Measurements from ENCODE around the gene HSPA9. TPM values are rescaled to one million over a fixed set of nuclear protein-coding genes. Genes with fewer than 3 reads are reported as not detected.

The HSPA9 gene
- polyA plus RNA-seq, 1 donor (not counting 4 experiments of a cell fraction or from before 2014, with no cell fraction given) = 195 TPM

DNA sequence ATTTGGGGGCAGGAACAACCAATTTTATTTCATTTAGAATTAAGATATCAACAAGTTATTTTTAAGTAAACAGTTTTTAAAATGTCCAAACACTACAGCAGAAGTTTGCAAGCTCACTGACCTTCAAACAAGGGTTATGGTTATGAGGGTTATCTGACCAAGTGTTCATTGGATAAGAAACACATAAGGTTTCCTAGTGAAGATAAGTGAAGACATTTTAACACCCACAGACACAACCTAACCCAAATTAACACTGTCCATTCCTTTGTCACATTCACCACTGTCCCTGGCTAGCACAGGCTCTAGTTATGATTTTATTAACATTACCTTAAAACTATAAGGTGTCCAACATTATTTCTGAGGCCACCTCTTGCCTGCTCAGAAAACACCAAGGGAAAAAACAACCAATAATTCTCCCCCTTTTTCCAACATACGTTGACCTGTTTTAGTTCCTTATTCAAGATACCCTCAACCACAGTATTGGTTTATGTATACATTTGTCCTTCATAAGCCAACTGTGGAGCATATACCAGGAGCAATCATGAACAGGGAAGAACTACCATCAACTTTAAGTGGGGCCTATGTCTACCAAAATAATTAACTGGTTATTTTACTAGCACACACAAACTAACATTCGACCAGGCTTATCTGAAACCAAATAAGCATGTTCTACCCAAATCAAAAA, 36.1 kb downstream of the HSPA9 start:
- peaks cover 92% of the 10 kb centered on the region for H3K79me2 ChIP-seq (ENCODE audit: control insufficient read depth, insufficient read depth, low read length)
- TF ChIP-seq, protein P1, sequence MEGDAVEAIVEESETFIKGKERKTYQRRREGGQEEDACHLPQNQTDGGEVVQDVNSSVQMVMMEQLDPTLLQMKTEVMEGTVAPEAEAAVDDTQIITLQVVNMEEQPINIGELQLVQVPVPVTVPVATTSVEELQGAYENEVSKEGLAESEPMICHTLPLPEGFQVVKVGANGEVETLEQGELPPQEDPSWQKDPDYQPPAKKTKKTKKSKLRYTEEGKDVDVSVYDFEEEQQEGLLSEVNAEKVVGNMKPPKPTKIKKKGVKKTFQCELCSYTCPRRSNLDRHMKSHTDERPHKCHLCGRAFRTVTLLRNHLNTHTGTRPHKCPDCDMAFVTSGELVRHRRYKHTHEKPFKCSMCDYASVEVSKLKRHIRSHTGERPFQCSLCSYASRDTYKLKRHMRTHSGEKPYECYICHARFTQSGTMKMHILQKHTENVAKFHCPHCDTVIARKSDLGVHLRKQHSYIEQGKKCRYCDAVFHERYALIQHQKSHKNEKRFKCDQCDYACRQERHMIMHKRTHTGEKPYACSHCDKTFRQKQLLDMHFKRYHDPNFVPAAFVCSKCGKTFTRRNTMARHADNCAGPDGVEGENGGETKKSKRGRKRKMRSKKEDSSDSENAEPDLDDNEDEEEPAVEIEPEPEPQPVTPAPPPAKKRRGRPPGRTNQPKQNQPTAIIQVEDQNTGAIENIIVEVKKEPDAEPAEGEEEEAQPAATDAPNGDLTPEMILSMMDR (optimal IDR thresholded peaks at IDR 0.05 in 1 of 3, IDR thresholded peaks at IDR 0.05 in 1 of 3, conservative IDR thresholded peaks at IDR 0.05 in 1 of 3; ENCODE audit: extremely low read depth in 1 of 3, insufficient read depth in 2 of 3, low read length in 3 of 3) = no peak
- no peak for TF ChIP-seq EZH2 (IDR thresholded peaks at IDR 0.05; ENCODE audit: low read length)
- dilution Hi-C loops (cut with MboI; ENCODE audit: extremely low pct_ligation_motif_present, low sequenced_read_pairs) = no loop called here
- no peaks in the 10 kb centered on the region for H3K9me3 ChIP-seq (ENCODE audit: control insufficient read depth, low read depth, low read length)
- no peak overlapping the region for H3K27ac ChIP-seq (ENCODE audit: control insufficient read depth, insufficient read depth, low read length)
- H3K4me3 ChIP-seq (ENCODE audit: control insufficient read depth in 2 of 3, extremely low read depth in 1 of 3, insufficient read depth in 2 of 3, low read depth in 1 of 3, low read length in 3 of 3) = no peak overlapping the region
- H3K4me2 ChIP-seq (ENCODE audit: control insufficient read depth, extremely low read depth, insufficient read depth, low read depth, low read length) = peak overlapping the region; percentile 12
- no peaks in the 10 kb centered on the region for H3K27me3 ChIP-seq (ENCODE audit: control insufficient read depth, extremely low read depth, insufficient read depth, low read length)
- FAIRE-seq (no peak), DNase-seq (ENCODE audit: low read depth, low spot score) (no peak)
- no peak overlapping the region for H2AFZ ChIP-seq (ENCODE audit: control insufficient read depth, low read length)
- H3K9ac ChIP-seq (ENCODE audit: control insufficient read depth, extremely low read depth, insufficient read depth, low read length) = no peak overlapping the region
- peaks cover 2% of the 10 kb centered on the region for H3K9me1 ChIP-seq (ENCODE audit: control insufficient read depth, extremely low read depth, insufficient read depth, low read length)
- H4K20me1 ChIP-seq (ENCODE audit: control insufficient read depth, extremely low read depth, insufficient read depth, low read length) = peaks cover 37% of the 10 kb centered on the region
- H3K4me1 ChIP-seq (ENCODE audit: control insufficient read depth, extremely low read depth, insufficient read depth, low read length) = peaks cover 23% of the 10 kb centered on the region
- H3K36me3 ChIP-seq (ENCODE audit: control insufficient read depth in 2 of 2, extremely low read depth in 1 of 2, insufficient read depth in 2 of 2, low read length in 2 of 2) = peaks cover 3 to 27% of the 10 kb centered on the region in 2 experiments

DNA sequence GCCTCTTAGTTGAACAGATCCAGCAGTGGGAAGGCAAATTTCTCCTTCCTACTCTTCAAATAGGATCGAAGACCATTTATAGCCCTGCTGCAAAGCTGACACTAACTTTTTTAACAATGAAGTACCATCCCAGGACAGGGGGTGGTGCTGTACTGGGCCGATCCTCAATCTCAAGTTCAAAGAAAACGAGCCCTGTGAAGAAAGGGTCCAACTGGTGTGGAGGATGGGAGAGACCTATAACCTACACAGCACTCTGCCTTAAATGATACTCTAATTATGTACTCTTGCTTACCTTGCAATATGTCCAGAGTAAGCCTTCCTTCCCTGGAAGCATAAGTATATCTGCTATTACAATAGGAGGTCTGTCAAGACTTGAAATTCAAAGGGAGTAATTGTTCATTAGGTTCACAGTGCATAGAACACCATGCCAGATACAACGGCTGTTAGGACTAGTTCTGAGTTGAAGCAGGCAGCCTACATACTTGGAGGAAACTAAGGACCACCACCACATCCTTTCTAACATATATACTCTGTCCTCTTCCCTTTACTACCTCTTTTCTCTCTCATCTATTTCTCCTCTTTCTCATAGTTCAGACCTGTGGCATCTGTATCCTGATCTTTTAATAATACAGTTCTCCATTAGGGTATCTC, 38.4 kb downstream of the HSPA9 start:
- Histone ChIP-seq H3K79me2 (ENCODE audit: control insufficient read depth, insufficient read depth, low read length) (peaks cover 95% of the 10 kb centered on the region), H4K20me1 (ENCODE audit: control insufficient read depth, extremely low read depth, insufficient read depth, low read length) (peaks cover 33% of the 10 kb centered on the region), H3K9ac (ENCODE audit: control insufficient read depth, extremely low read depth, insufficient read depth, low read length) (no peak overlapping the region), H2AFZ (ENCODE audit: control insufficient read depth, low read length) (no peak overlapping the region), H3K4me2 (ENCODE audit: control insufficient read depth, extremely low read depth, insufficient read depth, low read depth, low read length) (no peak overlapping the region), H3K4me1 (ENCODE audit: control insufficient read depth, extremely low read depth, insufficient read depth, low read length) (peaks cover 23% of the 10 kb centered on the region), H3K9me3 (ENCODE audit: control insufficient read depth, low read depth, low read length) (no peaks in the 10 kb centered on the region), H3K36me3 (ENCODE audit: control insufficient read depth in 2 of 2, extremely low read depth in 1 of 2, insufficient read depth in 2 of 2, low read length in 2 of 2) (peaks cover 5 to 33% of the 10 kb centered on the region in 2 experiments), H3K9me1 (ENCODE audit: control insufficient read depth, extremely low read depth, insufficient read depth, low read length) (peaks cover 2% of the 10 kb centered on the region), H3K27ac (ENCODE audit: control insufficient read depth, insufficient read depth, low read length) (no peak overlapping the region), H3K4me3 (ENCODE audit: control insufficient read depth in 2 of 3, extremely low read depth in 1 of 3, insufficient read depth in 2 of 3, low read depth in 1 of 3, low read length in 3 of 3) (no peak overlapping the region), H3K27me3 (ENCODE audit: control insufficient read depth, extremely low read depth, insufficient read depth, low read length) (no peaks in the 10 kb centered on the region)
- FAIRE-seq (no peak), DNase-seq (ENCODE audit: low read depth, low spot score) (no peak)
- dilution Hi-C loops (cut with MboI; ENCODE audit: extremely low pct_ligation_motif_present, low sequenced_read_pairs) = no loop called here
- TF ChIP-seq EZH2 (IDR thresholded peaks at IDR 0.05; ENCODE audit: low read length) = no peak
- TF ChIP-seq, protein P1 (optimal IDR thresholded peaks at IDR 0.05 in 1 of 3, IDR thresholded peaks at IDR 0.05 in 1 of 3, conservative IDR thresholded peaks at IDR 0.05 in 1 of 3; ENCODE audit: extremely low read depth in 1 of 3, insufficient read depth in 2 of 3, low read length in 3 of 3) = peak in 2 of 3 experiments; percentile 24 to 61
